ENCODE results near the gene GLYATL3.

DNA sequence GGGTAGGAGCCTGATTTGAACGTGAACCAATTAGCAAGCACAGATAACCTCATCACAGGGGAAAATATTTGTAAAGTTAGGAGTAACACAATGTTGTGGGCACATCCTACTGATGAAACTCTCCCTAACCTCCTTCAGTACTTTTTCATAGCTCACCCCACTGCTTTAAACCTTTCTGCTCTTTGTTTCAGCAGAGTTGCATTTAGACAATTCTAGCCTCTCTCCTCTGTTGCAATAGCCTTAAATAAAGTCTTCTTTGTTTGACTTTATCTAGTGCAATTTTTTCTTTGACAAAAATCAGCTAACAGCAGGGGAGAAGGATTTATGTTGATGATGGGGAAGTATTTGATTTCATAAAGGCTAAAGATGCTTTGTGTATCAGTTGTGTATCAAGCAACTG, 64.8 kb downstream of the GLYATL3 start:
- TF ChIP-seq, protein P1, sequence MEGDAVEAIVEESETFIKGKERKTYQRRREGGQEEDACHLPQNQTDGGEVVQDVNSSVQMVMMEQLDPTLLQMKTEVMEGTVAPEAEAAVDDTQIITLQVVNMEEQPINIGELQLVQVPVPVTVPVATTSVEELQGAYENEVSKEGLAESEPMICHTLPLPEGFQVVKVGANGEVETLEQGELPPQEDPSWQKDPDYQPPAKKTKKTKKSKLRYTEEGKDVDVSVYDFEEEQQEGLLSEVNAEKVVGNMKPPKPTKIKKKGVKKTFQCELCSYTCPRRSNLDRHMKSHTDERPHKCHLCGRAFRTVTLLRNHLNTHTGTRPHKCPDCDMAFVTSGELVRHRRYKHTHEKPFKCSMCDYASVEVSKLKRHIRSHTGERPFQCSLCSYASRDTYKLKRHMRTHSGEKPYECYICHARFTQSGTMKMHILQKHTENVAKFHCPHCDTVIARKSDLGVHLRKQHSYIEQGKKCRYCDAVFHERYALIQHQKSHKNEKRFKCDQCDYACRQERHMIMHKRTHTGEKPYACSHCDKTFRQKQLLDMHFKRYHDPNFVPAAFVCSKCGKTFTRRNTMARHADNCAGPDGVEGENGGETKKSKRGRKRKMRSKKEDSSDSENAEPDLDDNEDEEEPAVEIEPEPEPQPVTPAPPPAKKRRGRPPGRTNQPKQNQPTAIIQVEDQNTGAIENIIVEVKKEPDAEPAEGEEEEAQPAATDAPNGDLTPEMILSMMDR (IDR thresholded peaks at IDR 0.05) = no peak
- TF ChIP-seq POLR2A (IDR thresholded peaks at IDR 0.05) = no peak

Data from uterus (tissue), 2 donors.